ENCODE measurements around the gene ST3GAL3. TPM values are rescaled to one million over a fixed set of nuclear protein-coding genes. Genes with fewer than 3 reads are reported as not detected.

The ST3GAL3 gene
- total RNA-seq, 4 donors from 2014 or later = 30.2 to 41.4 (median 33.2) TPM

DNA sequence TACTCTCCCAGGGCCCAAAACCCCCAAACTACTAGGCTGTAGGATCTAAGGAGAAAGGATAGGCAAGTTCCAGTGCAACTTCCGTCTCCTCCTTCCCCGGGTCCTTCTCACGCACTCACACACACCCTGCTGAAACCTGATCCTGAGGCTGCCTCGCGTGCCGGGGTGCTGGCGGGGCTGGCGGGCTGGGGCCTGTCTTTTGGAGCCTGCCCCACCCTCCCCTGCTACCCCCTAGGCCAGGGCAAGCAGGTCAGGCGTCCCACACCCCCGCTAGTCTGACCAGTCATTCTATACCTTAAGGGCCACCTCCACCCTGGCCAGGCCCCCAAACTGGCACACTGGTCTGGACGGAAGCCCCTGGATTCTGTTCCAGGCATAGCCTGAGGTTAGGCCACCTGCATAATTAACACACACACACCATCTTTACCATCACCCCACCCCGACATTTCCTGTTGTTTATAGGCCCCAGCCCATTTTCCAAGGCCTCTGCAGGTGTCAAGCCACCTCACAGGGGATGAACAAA, 178.0 kb downstream of the ST3GAL3 start:
- ATAC-seq = no peak
- 74 to 83% methylated on average over 2 to 6 of the region's 12 CpGs for WGBS, 2 donors (ENCODE audit: low coverage in 1 of 2)

DNA sequence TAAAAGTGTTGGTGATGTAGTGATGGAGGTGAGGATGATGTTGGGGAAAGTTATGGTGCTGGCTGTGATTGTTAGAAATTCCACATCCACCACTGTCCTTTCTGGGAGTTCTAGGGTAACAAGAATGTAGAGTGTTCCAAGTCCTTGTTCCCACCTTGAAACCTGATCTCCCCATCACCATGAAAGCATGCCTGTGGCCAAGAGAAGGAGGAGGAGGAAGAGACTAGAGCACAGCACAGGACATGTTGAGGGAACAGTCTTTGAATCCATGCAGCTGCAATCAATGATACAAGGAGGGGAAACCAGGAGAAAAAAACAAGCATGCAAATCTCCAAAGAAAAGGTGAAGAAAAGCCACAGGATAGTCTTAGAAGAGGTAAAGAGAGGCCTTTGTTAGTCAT, 180.4 kb downstream of the ST3GAL3 start:
- no peak overlapping the region for H3K4me3 ChIP-seq
- H3K27me3 ChIP-seq = no peaks in the 10 kb centered on the region
- ATAC-seq = no peak
- H3K36me3 ChIP-seq = peaks cover 0 to 3% of the 10 kb centered on the region in 2 donors
- TF ChIP-seq POLR2A (IDR thresholded peaks at IDR 0.05) (no peak), POLR2AphosphoS5 (IDR thresholded peaks at IDR 0.05) (no peak), EP300 (IDR thresholded peaks at IDR 0.05) (no peak)
- TF ChIP-seq, protein P1, sequence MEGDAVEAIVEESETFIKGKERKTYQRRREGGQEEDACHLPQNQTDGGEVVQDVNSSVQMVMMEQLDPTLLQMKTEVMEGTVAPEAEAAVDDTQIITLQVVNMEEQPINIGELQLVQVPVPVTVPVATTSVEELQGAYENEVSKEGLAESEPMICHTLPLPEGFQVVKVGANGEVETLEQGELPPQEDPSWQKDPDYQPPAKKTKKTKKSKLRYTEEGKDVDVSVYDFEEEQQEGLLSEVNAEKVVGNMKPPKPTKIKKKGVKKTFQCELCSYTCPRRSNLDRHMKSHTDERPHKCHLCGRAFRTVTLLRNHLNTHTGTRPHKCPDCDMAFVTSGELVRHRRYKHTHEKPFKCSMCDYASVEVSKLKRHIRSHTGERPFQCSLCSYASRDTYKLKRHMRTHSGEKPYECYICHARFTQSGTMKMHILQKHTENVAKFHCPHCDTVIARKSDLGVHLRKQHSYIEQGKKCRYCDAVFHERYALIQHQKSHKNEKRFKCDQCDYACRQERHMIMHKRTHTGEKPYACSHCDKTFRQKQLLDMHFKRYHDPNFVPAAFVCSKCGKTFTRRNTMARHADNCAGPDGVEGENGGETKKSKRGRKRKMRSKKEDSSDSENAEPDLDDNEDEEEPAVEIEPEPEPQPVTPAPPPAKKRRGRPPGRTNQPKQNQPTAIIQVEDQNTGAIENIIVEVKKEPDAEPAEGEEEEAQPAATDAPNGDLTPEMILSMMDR (IDR thresholded peaks at IDR 0.05) = no peak
- no peaks in the 10 kb centered on the region for H3K9me3 ChIP-seq
- H3K4me1 ChIP-seq = no peaks in the 10 kb centered on the region
- H3K27ac ChIP-seq = no peak overlapping the region

More for the DNA sequence above, 178.0 kb downstream of the ST3GAL3 start:
- TF ChIP-seq POLR2AphosphoS5 (IDR thresholded peaks at IDR 0.05) = no peak
- H3K4me1 ChIP-seq = peaks cover 0 to 14% (median 0%) of the 10 kb centered on the region in 3 donors
- H3K27ac ChIP-seq = no peak overlapping the region
- H3K4me3 ChIP-seq = no peak overlapping the region
- H3K27me3 ChIP-seq = no peaks in the 10 kb centered on the region
- peaks cover 0 to 7% of the 10 kb centered on the region in 2 donors for H3K36me3 ChIP-seq
- no peaks in the 10 kb centered on the region for H3K9me3 ChIP-seq

DNA sequence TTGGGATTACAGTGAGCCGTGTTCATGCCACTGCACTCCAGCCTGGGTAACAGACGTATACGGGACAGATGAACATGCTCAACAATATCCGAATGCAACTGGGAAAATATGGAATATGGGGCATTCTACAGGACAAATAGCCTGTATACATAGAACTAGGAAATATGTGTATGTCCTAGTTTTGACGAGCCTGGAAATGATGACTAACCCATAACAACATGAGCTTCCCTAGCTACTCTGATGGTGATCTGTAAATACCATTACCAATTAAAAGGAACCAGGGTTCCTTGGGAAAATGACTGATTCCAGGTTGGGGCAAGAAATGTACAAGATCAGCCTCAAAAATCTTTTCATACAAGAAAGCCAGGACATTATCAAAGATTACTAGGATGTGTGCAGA, 183.5 kb downstream of the ST3GAL3 start:
- no peak for ATAC-seq
- Histone ChIP-seq H3K27ac (no peak overlapping the region), H3K9me3 (no peaks in the 10 kb centered on the region), H3K4me1 (no peaks in the 10 kb centered on the region), H3K27me3 (no peaks in the 10 kb centered on the region), H3K4me3 (no peak overlapping the region), H3K36me3 (peaks cover 0 to 20% of the 10 kb centered on the region in 2 donors)
- WGBS, 2 donors (ENCODE audit: low coverage in 1 of 2) = 67 to 90% methylated on average over 1 to 5 of the region's 5 CpGs
- TF ChIP-seq EP300 (IDR thresholded peaks at IDR 0.05) = no peak
- no peak for TF ChIP-seq POLR2AphosphoS5 (IDR thresholded peaks at IDR 0.05)
- TF ChIP-seq, protein P1 (IDR thresholded peaks at IDR 0.05) = no peak
- TF ChIP-seq POLR2A (IDR thresholded peaks at IDR 0.05) = no peak

GRCh38 chr1:43893006-43893405, 185.7 kb downstream of the ST3GAL3 start:
- TF ChIP-seq POLR2A (IDR thresholded peaks at IDR 0.05) (no peak), EP300 (IDR thresholded peaks at IDR 0.05) (no peak), POLR2AphosphoS5 (IDR thresholded peaks at IDR 0.05) (no peak)
- TF ChIP-seq, protein P1 (IDR thresholded peaks at IDR 0.05) = no peak
- no peak overlapping the region for H3K27ac ChIP-seq
- ATAC-seq = no peak
- peaks cover 0 to 40% of the 10 kb centered on the region in 2 donors for H3K36me3 ChIP-seq
- no peaks in the 10 kb centered on the region for H3K27me3 ChIP-seq
- no peaks in the 10 kb centered on the region for H3K4me1 ChIP-seq
- H3K4me3 ChIP-seq = no peak overlapping the region
- no peaks in the 10 kb centered on the region for H3K9me3 ChIP-seq
- no CpG with 5 or more reads among the region's 1 CpG for WGBS, 2 donors (ENCODE audit: low coverage in 1 of 2)

GRCh38 chr1:43898981-43899380, 191.6 kb downstream of the ST3GAL3 start:
- H3K4me1 ChIP-seq = no peaks in the 10 kb centered on the region
- H3K9me3 ChIP-seq = no peaks in the 10 kb centered on the region
- TF ChIP-seq, protein P1 (IDR thresholded peaks at IDR 0.05) = no peak
- no peak for TF ChIP-seq POLR2AphosphoS5 (IDR thresholded peaks at IDR 0.05)
- no peak for TF ChIP-seq EP300 (IDR thresholded peaks at IDR 0.05)
- TF ChIP-seq POLR2A (IDR thresholded peaks at IDR 0.05) = no peak
- ATAC-seq = no peak
- H3K36me3 ChIP-seq = peaks cover 0 to 90% of the 10 kb centered on the region in 2 donors
- no peak overlapping the region for H3K27ac ChIP-seq
- H3K27me3 ChIP-seq = no peaks in the 10 kb centered on the region
- no peak overlapping the region for H3K4me3 ChIP-seq
- 100% methylated on average over 1 of the region's 12 CpGs; no CpG with 5 or more reads in 1 of the 2 donors for WGBS, 2 donors (ENCODE audit: low coverage in 1 of 2)
